Activated CD8-positive, alpha-beta memory T cell treated with anti-CD3 and anti-CD28 coated beads, Interleukin-2, amount 50 U/mL, for 24 hours (primary cell): ENCODE measurements around the gene SPEN.
"Not testable (repeated sequence)": the region's sequence is repeated elsewhere in the genome, so short reads cannot be mapped to it uniquely, and the experiment has no call there.

Source experiments
- DNase-seq: peaks from one replicate; pipeline ENCODE4 v3.0.0-alpha.2; 2020; ENCODE audit errors: extremely low read depth

Gene SPEN

GRCh38 chr1:15856888-15857287, 9.4 kb downstream of the SPEN start:
- DNase-seq, result no peak

- no peak for DNase-seq
Observed at GRCh38 chr1:15858069-15858670, 10.7 kb downstream of the SPEN start.

- no peak for DNase-seq
Observed at GRCh38 chr1:15858672-15859372, 11.3 kb downstream of the SPEN start.

- DNase-seq, result no peak
Observed at GRCh38 chr1:15863156-15863901, 15.8 kb downstream of the SPEN start.

- no peak for DNase-seq
Observed at GRCh38 chr1:15866721-15867201, 19.3 kb downstream of the SPEN start.

GRCh38 chr1:15867288-15867687, 19.8 kb downstream of the SPEN start:
- no peak for DNase-seq

GRCh38 chr1:15869413-15869812, 21.9 kb downstream of the SPEN start:
- DNase-seq, result no peak

- DNase-seq, result no peak
Observed at GRCh38 chr1:15870421-15870820, 22.9 kb downstream of the SPEN start.

GRCh38 chr1:15874471-15874870, 27.0 kb downstream of the SPEN start:
- no peak for DNase-seq

- DNase-seq, result no peak
Observed at GRCh38 chr1:15876357-15877055, 29.0 kb downstream of the SPEN start.

GRCh38 chr1:15881961-15882360, 34.5 kb downstream of the SPEN start:
- DNase-seq, result no peak

- DNase-seq, result no peak
Observed at GRCh38 chr1:15882665-15883064, 35.2 kb downstream of the SPEN start.

- no peak for DNase-seq
Observed at GRCh38 chr1:15883326-15883725, 35.8 kb downstream of the SPEN start.

GRCh38 chr1:15884477-15884876, 37.0 kb downstream of the SPEN start:
- no peak for DNase-seq

- DNase-seq, result no peak
Observed at GRCh38 chr1:15885269-15885668, 37.8 kb downstream of the SPEN start.

GRCh38 chr1:15885701-15886610, 38.4 kb downstream of the SPEN start:
- DNase-seq, result no peak

- no peak for DNase-seq
Observed at GRCh38 chr1:15886611-15887167, 39.2 kb downstream of the SPEN start.

- DNase-seq, result not testable (repeated sequence)
Observed at GRCh38 chr1:15892857-15893599, 45.5 kb downstream of the SPEN start.

GRCh38 chr1:15895233-15895632, 47.7 kb downstream of the SPEN start:
- no peak for DNase-seq
